Naive B cell (primary cell): Measurements from ENCODE around the gene CSPG4. TPM values are rescaled to one million over a fixed set of nuclear protein-coding genes. Genes with fewer than 3 reads are reported as not detected.
"Not testable (repeated sequence)": the region's sequence is repeated elsewhere in the genome, so short reads cannot be mapped to it uniquely, and the experiment has no call there.

Experiments
- ATAC-seq, 2 donors: fragments of 150-1000 bp; cut with Tn5 transposase; 2 replicates each; pipeline ENCODE4 v1.10.0; 2021; ENCODE audit warnings: low read depth in 2 of 2, mild to moderate bottlenecking in 2 of 2, moderate library complexity in 2 of 2
- DNase-seq: peaks from one replicate; pipeline ENCODE4 v3.0.0; 2022
- H3K27ac Mint-ChIP-seq, 6 donors: one replicate each; pipeline ENCODE4 v1.8.0; 2020 to 2022; ENCODE audit warnings: mild to moderate bottlenecking in 6 of 6, mixed read lengths in 6 of 6, moderate library complexity in 5 of 6, inconsistent platforms in 2 of 6
- H3K27me3 Mint-ChIP-seq, 3 donors: one replicate each; pipeline ENCODE4 v1.8.0; 2021 to 2022; ENCODE audit warnings: mixed read lengths in 3 of 3, mild to moderate bottlenecking in 1 of 3
- H3K36me3 Mint-ChIP-seq, 2 donors: one replicate each; pipeline ENCODE4 v1.8.0; 2020 to 2022; ENCODE audit warnings: mixed read lengths in 2 of 2, inconsistent platforms in 1 of 2, mild to moderate bottlenecking in 1 of 2
- H3K4me1 Mint-ChIP-seq, 3 donors: one replicate each; pipeline ENCODE4 v1.8.0; 2020 to 2022; ENCODE audit warnings: mixed read lengths in 3 of 3, inconsistent platforms in 1 of 3, mild to moderate bottlenecking in 1 of 3, moderate library complexity in 1 of 3
- H3K4me3 Mint-ChIP-seq, 8 donors: one replicate each; pipeline ENCODE4 v1.8.0; 2020 to 2022; ENCODE audit warnings: mild to moderate bottlenecking in 8 of 8, mixed read lengths in 8 of 8, moderate library complexity in 8 of 8, inconsistent platforms in 2 of 8
- H3K9me3 Mint-ChIP-seq, 7 donors: one replicate each; pipeline ENCODE4 v1.8.0; 2020 to 2022; ENCODE audit warnings: mixed read lengths in 7 of 7, mild to moderate bottlenecking in 5 of 7, inconsistent platforms in 2 of 7, moderate library complexity in 1 of 7
- polyA plus RNA-seq, 6 donors: library from polyadenylated mRNA; unstranded; fragments of 300-500 nt; fragmentation: Illumina TruSeq; gene quantifications; one replicate each; pipeline ENCODE4 v1.2.3, GENCODE V29; 2021; ENCODE audit warnings: low read depth in 6 of 6

The CSPG4 gene
- polyA plus RNA-seq, 6 donors from 2014 or later = 0.03 to 0.07 TPM; not detected in 4

- peak overlapping the region in 2 of 8 donors; percentile 9 to 38 for H3K4me3 Mint-ChIP-seq
- not testable (repeated sequence) for H3K9me3 Mint-ChIP-seq, ATAC-seq, H3K36me3 Mint-ChIP-seq, DNase-seq
- H3K27ac Mint-ChIP-seq = peak overlapping the region in 4 of 6 donors; percentile 29 to 87 (median 72)
- H3K4me1 Mint-ChIP-seq = peaks cover 25 to 44% (median 40%) of the 10 kb centered on the region in 3 donors
- peaks cover 5 to 32% (median 17%) of the 10 kb centered on the region in 3 donors for H3K27me3 Mint-ChIP-seq
Measured at GRCh38 chr15:75734861-75735760, 22.5 kb upstream of the CSPG4 start.

GRCh38 chr15:75733761-75734651, 21.4 kb upstream of the CSPG4 start:
- peak overlapping the region in 4 of 6 donors; percentile 7 to 63 (median 20) for H3K27ac Mint-ChIP-seq
- peaks cover 5 to 32% (median 17%) of the 10 kb centered on the region in 3 donors for H3K27me3 Mint-ChIP-seq
- no peaks in the 10 kb centered on the region for H3K9me3 Mint-ChIP-seq

GRCh38 chr15:75732809-75733451, 20.3 kb upstream of the CSPG4 start:
- no peaks in the 10 kb centered on the region for H3K36me3 Mint-ChIP-seq
- peaks cover 5 to 36% (median 19%) of the 10 kb centered on the region in 3 donors for H3K27me3 Mint-ChIP-seq
- peak; percentile 45 to 53 for ATAC-seq
- H3K27ac Mint-ChIP-seq = peak overlapping the region in 3 of 6 donors; percentile 15 to 85 (median 41)
- peak; percentile 48 for DNase-seq
- H3K9me3 Mint-ChIP-seq = no peaks in the 10 kb centered on the region
- H3K4me3 Mint-ChIP-seq = peak overlapping the region in 4 of 8 donors; percentile 13 to 50 (median 34)
- H3K4me1 Mint-ChIP-seq = peaks cover 21 to 33% (median 32%) of the 10 kb centered on the region in 3 donors

More at GRCh38 chr15:75733761-75734651, 21.4 kb upstream of the CSPG4 start:
- Mint-ChIP-seq H3K4me3 (peak overlapping the region in 1 of 8 donors; percentile 6), H3K36me3 (no peaks in the 10 kb centered on the region), H3K4me1 (peaks cover 23 to 35% (median 34%) of the 10 kb centered on the region in 3 donors)
- ATAC-seq (no peak), DNase-seq (no peak)

GRCh38 chr15:75732177-75732808, 19.6 kb upstream of the CSPG4 start:
- H3K27ac Mint-ChIP-seq = peak overlapping the region in 3 of 6 donors; percentile 41 to 94 (median 85)

GRCh38 chr15:75731248-75732151, 18.9 kb upstream of the CSPG4 start:
- ATAC-seq (no peak), DNase-seq (no peak)
- Mint-ChIP-seq H3K27ac (peak overlapping the region in 5 of 6 donors; percentile 21 to 94 (median 68)), H3K4me3 (peak overlapping the region in 1 of 8 donors; percentile 55), H3K9me3 (no peaks in the 10 kb centered on the region), H3K4me1 (peaks cover 20 to 32% (median 26%) of the 10 kb centered on the region in 3 donors), H3K27me3 (peaks cover 5 to 50% (median 24%) of the 10 kb centered on the region in 3 donors), H3K36me3 (no peaks in the 10 kb centered on the region)

More at GRCh38 chr15:75732177-75732808, 19.6 kb upstream of the CSPG4 start:
- H3K36me3 Mint-ChIP-seq = no peaks in the 10 kb centered on the region
- peak in 1 of 2 donors; percentile 6 for ATAC-seq
- peaks cover 20 to 32% (median 30%) of the 10 kb centered on the region in 3 donors for H3K4me1 Mint-ChIP-seq
- H3K4me3 Mint-ChIP-seq = peak overlapping the region in 4 of 8 donors; percentile 19 to 55 (median 44)
- peaks cover 5 to 42% (median 24%) of the 10 kb centered on the region in 3 donors for H3K27me3 Mint-ChIP-seq
- no peaks in the 10 kb centered on the region for H3K9me3 Mint-ChIP-seq
- no peak for DNase-seq

GRCh38 chr15:75730376-75731247, 18.0 kb upstream of the CSPG4 start:
- ATAC-seq, DNase-seq, H3K4me3 Mint-ChIP-seq, H3K9me3 Mint-ChIP-seq, H3K36me3 Mint-ChIP-seq: not testable (repeated sequence)
- Mint-ChIP-seq H3K4me1 (peaks cover 20 to 31% (median 26%) of the 10 kb centered on the region in 3 donors), H3K27me3 (peaks cover 5 to 50% (median 24%) of the 10 kb centered on the region in 3 donors), H3K27ac (peak overlapping the region in 1 of 6 donors; percentile 70)

- Mint-ChIP-seq H3K4me3 (no peak overlapping the region), H3K36me3 (no peaks in the 10 kb centered on the region), H3K27me3 (peaks cover 5 to 59% (median 24%) of the 10 kb centered on the region in 3 donors), H3K9me3 (no peaks in the 10 kb centered on the region), H3K27ac (peak overlapping the region in 1 of 6 donors; percentile 80), H3K4me1 (peaks cover 14 to 27% (median 24%) of the 10 kb centered on the region in 3 donors)
- ATAC-seq = no peak
- no peak for DNase-seq
Measured at GRCh38 chr15:75729326-75730069, 16.9 kb upstream of the CSPG4 start.

GRCh38 chr15:75727851-75728715, 15.4 kb upstream of the CSPG4 start:
- H3K27me3 Mint-ChIP-seq = peaks cover 9 to 48% (median 19%) of the 10 kb centered on the region in 3 donors
- H3K27ac Mint-ChIP-seq = peak overlapping the region in 2 of 6 donors; percentile 47 to 86
- DNase-seq (peak; percentile 60), ATAC-seq (peak; percentile 63 to 79)
- no peak overlapping the region for H3K4me3 Mint-ChIP-seq
- no peaks in the 10 kb centered on the region for H3K9me3 Mint-ChIP-seq
- H3K4me1 Mint-ChIP-seq = peaks cover 14 to 23% (median 16%) of the 10 kb centered on the region in 3 donors
- H3K36me3 Mint-ChIP-seq = no peaks in the 10 kb centered on the region

- Mint-ChIP-seq H3K4me1 (peaks cover 6 to 15% (median 13%) of the 10 kb centered on the region in 3 donors), H3K27ac (peak overlapping the region in 1 of 6 donors; percentile 73), H3K27me3 (peaks cover 4 to 40% (median 17%) of the 10 kb centered on the region in 3 donors), H3K4me3 (no peak overlapping the region), H3K36me3 (no peaks in the 10 kb centered on the region), H3K9me3 (no peaks in the 10 kb centered on the region)
- DNase-seq = no peak
- ATAC-seq = no peak
Measured at GRCh38 chr15:75727031-75727531, 14.4 kb upstream of the CSPG4 start.
